DND-41 (cell line): ENCODE measurements around the gene SYS1.
A peak's percentile ranks its signal among the peaks of the same experiment; 100 is the strongest.

Source experiments
- ATAC-seq: fragments of 200-7000 bp; cut with Tn5 transposase; 3 replicates; pipeline ENCODE4 v1.9.1; 2021; ENCODE audit warnings: low read depth; ENCODE audit not compliant: insufficient read depth
- DNase-seq: peaks from one replicate; pipeline ENCODE4 v3.0.0-alpha.2; 2020
- H2AFZ ChIP-seq: 2 replicates; pipeline ENCODE4 v1.6.0; 2012; ENCODE audit warnings: low read depth, low read length
- H3K27ac ChIP-seq: 2 replicates; pipeline ENCODE4 v1.5.1; 2012; ENCODE audit warnings: low read length, inconsistent platforms
- H3K27me3 ChIP-seq: fragments of 200-600 bp; sonication (generic); 2 replicates; pipeline ENCODE4 v1.6.0; 2012; ENCODE audit warnings: low read length, mild to moderate bottlenecking, inconsistent platforms; ENCODE audit not compliant: insufficient read depth, poor library complexity
- H3K36me3 ChIP-seq: 2 replicates; pipeline ENCODE4 v1.5.1; 2012; ENCODE audit warnings: low read length, inconsistent platforms; ENCODE audit not compliant: insufficient read depth
- H3K4me1 ChIP-seq: 2 replicates; pipeline ENCODE4 v1.5.1; 2012; ENCODE audit warnings: mild to moderate bottlenecking, low read length; ENCODE audit not compliant: insufficient read depth
- H3K4me2 ChIP-seq: 2 replicates; pipeline ENCODE4 v1.6.0; 2012; ENCODE audit warnings: mild to moderate bottlenecking, moderate library complexity, low read length, inconsistent platforms; ENCODE audit not compliant: insufficient read depth
- H3K4me3 ChIP-seq, 2 experiments: fragments of 200-600 bp in 1 of 2; shearing (Covaris generic) in 1 of 2; 2 replicates each; pipeline ENCODE4 v1.5.1; 2012 to 2016; ENCODE audit warnings: inconsistent platforms in 2 of 2, low read length in 2 of 2, mild to moderate bottlenecking in 2 of 2, low read depth in 1 of 2, moderate library complexity in 1 of 2
- H3K79me2 ChIP-seq: 2 replicates; pipeline ENCODE4 v1.6.0; 2012; ENCODE audit warnings: low read length, inconsistent platforms; ENCODE audit not compliant: insufficient read depth
- H3K9ac ChIP-seq: 2 replicates; pipeline ENCODE4 v1.6.0; 2012; ENCODE audit warnings: low read depth, mild to moderate bottlenecking, inconsistent platforms, low read length, moderate library complexity
- H3K9me3 ChIP-seq: 2 replicates; pipeline ENCODE4 v1.5.1; 2012; ENCODE audit warnings: low read length, moderate library complexity, mild to moderate bottlenecking, inconsistent platforms; ENCODE audit not compliant: insufficient read depth, severe bottlenecking
- H4K20me1 ChIP-seq: 2 replicates; pipeline ENCODE4 v1.6.0; 2012; ENCODE audit warnings: low read length; ENCODE audit not compliant: insufficient read depth
- CTCF ChIP-seq: IDR thresholded peaks from 2 replicates; pipeline ENCODE4 v1.5.1; 2012; ENCODE audit warnings: borderline replicate concordance, low read length, moderate library complexity, mild to moderate bottlenecking; ENCODE audit not compliant: poor library complexity, severe bottlenecking; ENCODE audit errors: extremely low read depth
- EZH2 ChIP-seq: IDR thresholded peaks from 3 replicates; pipeline ENCODE4 v1.6.1; 2012; ENCODE audit warnings: borderline replicate concordance, low read depth, mild to moderate bottlenecking, moderate library complexity, low read length, inconsistent platforms; ENCODE audit not compliant: severe bottlenecking

SYS1 gene

DNA sequence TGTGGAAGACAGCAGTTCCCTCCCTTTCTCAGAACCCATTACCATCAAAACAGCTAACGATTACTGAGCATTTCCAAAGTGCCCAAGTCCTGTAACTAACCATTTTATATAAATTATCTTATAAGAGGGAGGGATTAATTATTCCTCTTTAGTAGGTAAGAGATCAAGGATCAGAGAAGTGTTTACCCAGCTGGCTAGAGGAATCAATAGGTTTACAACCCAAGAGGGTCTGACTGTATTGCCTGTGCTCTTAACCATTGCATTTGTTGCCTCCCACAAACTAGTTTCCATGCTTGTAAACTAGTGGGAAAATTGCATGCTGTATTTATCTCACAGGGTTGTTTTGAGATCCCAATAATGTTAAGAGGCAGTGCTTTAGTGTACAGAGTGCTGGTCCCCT is 41.5 kb downstream of the SYS1 start:
- Histone ChIP-seq H3K79me2 (peaks cover 22% of the 10 kb centered on the region), H3K27me3 (no peaks in the 10 kb centered on the region), H3K36me3 (peaks cover 18% of the 10 kb centered on the region), H3K27ac (no peak overlapping the region), H3K4me3 (no peak overlapping the region), H3K4me1 (peaks cover 32% of the 10 kb centered on the region), H4K20me1 (no peaks in the 10 kb centered on the region), H3K9ac (no peak overlapping the region), H2AFZ (no peak overlapping the region), H3K4me2 (no peak overlapping the region), H3K9me3 (peaks cover 23% of the 10 kb centered on the region)
- no peak for ATAC-seq
- no peak for DNase-seq
- TF ChIP-seq CTCF (no peak), EZH2 (no peak)

GRCh38 chr20:45405571-45406259 is 42.8 kb downstream of the SYS1 start:
- no peaks in the 10 kb centered on the region for H4K20me1 ChIP-seq
- no peak for DNase-seq
- H2AFZ ChIP-seq = peak overlapping the region; percentile 100
- no peak for TF ChIP-seq CTCF
- no peak for TF ChIP-seq EZH2
- peak overlapping the region; percentile 79 to 98 for H3K4me3 ChIP-seq
- H3K9ac ChIP-seq = peak overlapping the region; percentile 96
- no peaks in the 10 kb centered on the region for H3K27me3 ChIP-seq
- peaks cover 32% of the 10 kb centered on the region for H3K4me1 ChIP-seq
- peaks cover 22% of the 10 kb centered on the region for H3K79me2 ChIP-seq
- peak overlapping the region; percentile 100 for H3K4me2 ChIP-seq
- peak overlapping the region; percentile 89 for H3K27ac ChIP-seq
- H3K9me3 ChIP-seq = peaks cover 13% of the 10 kb centered on the region
- peaks cover 31% of the 10 kb centered on the region for H3K36me3 ChIP-seq
- ATAC-seq = peak; percentile 56

GRCh38 chr20:45406260-45407066 is 43.5 kb downstream of the SYS1 start:
- H2AFZ ChIP-seq = peak overlapping the region; percentile 100
- peak; percentile 74 for ATAC-seq
- no peaks in the 10 kb centered on the region for H3K27me3 ChIP-seq
- H3K4me1 ChIP-seq = peaks cover 32% of the 10 kb centered on the region
- H3K4me3 ChIP-seq = peak overlapping the region; percentile 79 to 98
- H3K79me2 ChIP-seq = peaks cover 22% of the 10 kb centered on the region
- TF ChIP-seq CTCF (peak; percentile 37), EZH2 (no peak)
- H3K9ac ChIP-seq = peak overlapping the region; percentile 96
- H3K4me2 ChIP-seq = peak overlapping the region; percentile 100
- no peaks in the 10 kb centered on the region for H4K20me1 ChIP-seq
- H3K36me3 ChIP-seq = peaks cover 36% of the 10 kb centered on the region
- H3K27ac ChIP-seq = peak overlapping the region; percentile 89
- DNase-seq = peak; percentile 81
- peaks cover 5% of the 10 kb centered on the region for H3K9me3 ChIP-seq
